ENCODE measurements around the gene SLC27A1. TPM values are rescaled to one million over a fixed set of nuclear protein-coding genes. Genes with fewer than 3 reads are reported as not detected.
"Not testable (repeated sequence)": the region's sequence is repeated elsewhere in the genome, so short reads cannot be mapped to it uniquely, and the experiment has no call there.

The SLC27A1 gene
- total RNA-seq, 1 experiment from 2014 or later: 7.9 TPM

GRCh38 chr19:17486545-17487240 lies 16.4 kb downstream of the SLC27A1 start:
- DNase-seq (ENCODE audit: low read depth): no peak

DNA sequence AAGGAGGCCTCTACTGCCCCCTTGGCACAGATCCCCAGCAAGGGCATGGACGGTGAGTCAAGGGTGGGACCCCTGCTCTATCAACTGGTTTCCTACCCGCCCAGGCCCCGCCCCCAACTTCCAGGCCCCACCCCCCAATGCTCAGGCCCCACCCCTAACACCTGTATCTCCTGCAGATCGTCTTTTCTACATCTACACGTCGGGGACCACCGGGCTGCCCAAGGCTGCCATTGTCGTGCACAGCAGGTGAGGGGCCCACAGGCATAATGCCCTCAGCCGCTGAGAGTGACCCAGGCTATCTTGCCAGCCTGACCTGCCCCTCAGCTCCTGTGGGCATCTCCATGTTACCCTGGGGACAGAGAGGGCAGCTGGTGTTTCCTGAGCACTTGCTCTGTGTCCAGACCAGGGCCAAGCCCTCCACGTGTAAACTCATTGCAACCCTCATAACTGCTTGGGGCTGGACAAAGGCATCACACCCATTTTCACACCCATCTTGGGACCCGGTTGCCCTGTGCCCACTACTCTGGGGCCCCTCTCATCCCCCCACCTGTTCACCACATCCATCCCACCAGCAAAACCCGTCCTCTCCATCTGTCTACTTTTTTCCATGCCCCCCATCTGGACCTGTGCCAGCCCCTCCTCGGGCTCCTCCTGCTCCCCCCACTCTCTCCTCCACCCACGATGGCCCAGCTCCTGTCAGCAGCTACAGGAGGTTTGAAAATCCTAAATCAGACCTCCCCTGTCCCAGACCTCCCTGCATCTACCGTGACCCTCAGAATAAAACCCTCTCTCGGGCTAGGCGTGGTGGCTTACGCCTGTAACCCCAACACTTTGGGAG lies 17.2 kb downstream of the SLC27A1 start:
- no peak for DNase-seq (ENCODE audit: low read depth)

DNA sequence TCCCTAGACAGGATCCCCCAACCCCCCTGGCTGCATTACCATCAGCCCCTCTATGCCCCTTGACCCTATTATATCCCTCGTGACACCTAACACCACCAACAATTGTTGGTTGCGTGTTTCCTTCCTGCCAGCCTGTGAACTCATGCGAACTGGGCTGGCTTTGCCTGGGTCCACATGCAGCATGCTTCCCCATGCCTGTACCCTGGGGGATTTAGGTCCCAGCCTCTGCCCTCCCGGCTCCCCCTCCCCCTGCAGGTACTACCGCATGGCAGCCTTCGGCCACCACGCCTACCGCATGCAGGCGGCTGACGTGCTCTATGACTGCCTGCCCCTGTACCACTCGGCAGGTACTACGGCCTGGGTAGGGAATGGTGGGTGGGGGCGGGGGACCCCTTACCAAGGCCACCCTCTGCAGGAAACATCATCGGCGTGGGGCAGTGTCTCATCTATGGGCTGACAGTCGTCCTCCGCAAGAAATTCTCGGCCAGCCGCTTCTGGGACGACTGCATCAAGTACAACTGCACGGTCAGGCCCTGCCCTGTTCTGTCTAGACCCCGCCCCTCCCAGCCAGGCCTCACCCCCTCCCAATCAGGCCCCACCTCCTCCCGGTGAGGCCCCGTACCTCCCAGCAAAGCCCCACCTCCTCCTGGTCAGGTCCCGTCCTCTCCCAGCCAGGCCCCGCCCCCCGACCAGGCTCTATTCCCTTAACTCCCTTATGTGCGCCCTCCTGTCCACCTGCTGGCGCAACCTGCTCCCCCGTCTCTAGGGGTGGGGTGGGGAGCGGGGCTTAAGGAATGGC lies 18.5 kb downstream of the SLC27A1 start:
- DNase-seq (ENCODE audit: low read depth): no peak

DNA sequence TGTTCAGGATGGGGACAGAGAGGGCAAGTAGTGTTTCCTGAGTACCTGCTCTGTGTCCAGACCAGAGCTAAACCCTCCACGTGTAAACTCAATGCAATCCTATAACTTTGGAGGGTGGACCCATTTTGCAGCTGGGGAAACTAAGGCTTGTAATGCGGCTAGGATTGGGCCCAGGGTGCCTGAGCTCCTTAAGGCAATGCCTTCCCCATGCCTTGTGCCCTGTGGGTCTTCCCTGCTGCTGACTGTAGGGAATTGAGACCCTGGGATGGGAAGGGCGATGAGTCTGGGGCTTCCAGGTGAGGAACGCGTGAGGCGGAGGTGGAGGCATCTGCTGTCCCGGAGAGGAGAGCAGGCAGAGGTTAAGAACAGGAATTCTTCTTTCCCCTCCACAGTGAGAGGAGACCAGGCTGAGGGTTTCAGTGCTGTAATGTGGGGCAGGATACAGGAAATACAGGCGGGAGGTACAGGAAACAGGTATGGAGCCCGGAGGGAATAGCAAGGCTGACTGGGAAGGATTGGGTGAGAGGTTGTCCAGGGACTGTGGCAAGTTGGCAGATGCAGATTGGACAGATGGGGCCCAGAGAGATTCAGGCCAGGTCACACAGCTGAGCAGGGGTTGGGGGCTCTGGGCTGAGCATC lies 19.2 kb downstream of the SLC27A1 start:
- DNase-seq (ENCODE audit: low read depth): no peak

- DNase-seq (ENCODE audit: low read depth): no peak
Measured at GRCh38 chr19:17490411-17490810, 20.1 kb downstream of the SLC27A1 start.

GRCh38 chr19:17491287-17491686 lies 21.0 kb downstream of the SLC27A1 start:
- no peak for DNase-seq (ENCODE audit: low read depth)

DNA sequence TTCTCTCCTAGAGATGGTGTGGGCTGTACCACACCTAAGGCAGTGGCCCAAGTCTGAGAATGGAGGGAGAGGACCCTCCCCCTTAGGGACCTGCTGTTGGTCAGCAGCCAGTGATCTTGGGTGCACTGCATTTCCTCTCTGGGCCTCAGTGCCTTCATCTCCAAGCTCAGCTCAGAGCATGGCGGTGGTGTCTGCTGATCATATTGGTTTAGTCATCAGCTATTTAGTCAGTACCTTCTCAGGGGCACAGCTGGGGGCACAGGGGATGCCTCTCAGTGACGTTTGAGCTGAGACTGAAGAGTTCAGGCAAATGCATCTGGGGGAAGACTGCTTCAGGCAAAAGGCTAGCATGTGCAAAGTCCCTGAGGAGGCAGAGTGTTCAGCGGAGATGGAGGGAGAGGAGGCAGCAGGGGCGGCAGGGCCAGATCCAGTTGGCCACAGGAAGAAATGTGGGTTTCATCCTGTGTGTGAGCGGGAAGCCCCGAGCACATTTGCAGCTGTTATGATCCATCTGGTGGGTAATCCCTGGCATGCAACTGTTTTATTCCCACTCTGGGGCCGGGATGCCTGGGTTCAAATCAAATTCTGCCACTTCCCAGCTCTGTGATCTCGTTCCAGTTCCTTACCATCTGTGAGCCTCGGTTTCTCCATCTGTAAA lies 25.4 kb downstream of the SLC27A1 start:
- DNase-seq (ENCODE audit: low read depth): no peak

DNA sequence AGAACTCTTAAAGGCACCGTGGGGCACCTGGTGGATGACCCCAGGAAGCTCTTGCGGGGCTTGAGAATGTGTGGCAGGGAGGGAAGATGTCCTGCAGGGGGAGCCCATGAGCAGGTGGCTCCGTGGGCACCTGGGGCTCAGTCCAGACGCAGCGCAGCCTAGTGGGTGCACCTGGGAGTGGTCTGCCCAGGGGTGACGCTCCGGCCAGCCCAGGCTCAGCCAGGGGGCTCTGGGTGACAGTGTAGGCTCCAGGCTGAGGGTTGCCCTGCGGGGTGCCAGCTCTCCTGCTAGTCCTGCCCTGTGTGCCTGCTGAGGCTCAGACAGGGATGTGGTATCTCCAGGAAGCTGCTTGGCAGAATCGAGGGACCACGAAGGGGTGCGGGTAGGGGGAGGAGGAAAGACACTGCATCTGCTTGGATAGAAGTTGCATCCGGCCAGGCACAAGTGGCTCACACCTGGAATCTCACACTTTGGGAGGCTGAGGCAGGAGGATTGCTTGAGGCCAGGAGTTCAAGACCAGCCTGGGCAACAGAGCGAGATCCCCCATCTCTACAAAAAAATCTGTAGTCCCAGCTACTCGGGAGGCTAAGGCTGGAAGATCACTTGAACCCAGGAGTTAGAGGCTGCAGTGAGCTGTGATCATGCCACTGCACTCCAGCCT lies 26.1 kb downstream of the SLC27A1 start:
- DNase-seq (ENCODE audit: low read depth): peak; percentile 49

- DNase-seq (ENCODE audit: low read depth): no peak
Measured at GRCh38 chr19:17497149-17497798, 26.9 kb downstream of the SLC27A1 start.

DNA sequence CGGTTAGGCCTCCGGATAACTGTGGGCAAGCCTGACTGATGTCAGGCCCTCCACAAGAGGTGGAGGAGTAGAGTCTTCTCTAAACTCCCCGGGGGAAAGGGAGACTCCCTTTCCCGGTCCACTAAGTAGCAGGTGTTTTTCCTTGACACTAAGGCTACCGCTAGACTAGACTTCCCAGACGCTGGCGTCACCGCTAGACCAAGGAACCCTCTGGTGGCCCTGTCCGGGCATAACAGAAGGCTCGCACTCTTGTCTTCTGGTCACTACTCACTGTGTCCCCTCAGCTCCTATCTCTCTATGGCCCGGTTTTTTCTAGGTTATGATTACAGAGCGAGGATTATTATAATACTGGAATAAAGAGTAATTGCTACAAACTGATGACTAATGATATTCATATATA lies 28.7 kb downstream of the SLC27A1 start:
- DNase-seq (ENCODE audit: low read depth): not testable (repeated sequence)

DNA sequence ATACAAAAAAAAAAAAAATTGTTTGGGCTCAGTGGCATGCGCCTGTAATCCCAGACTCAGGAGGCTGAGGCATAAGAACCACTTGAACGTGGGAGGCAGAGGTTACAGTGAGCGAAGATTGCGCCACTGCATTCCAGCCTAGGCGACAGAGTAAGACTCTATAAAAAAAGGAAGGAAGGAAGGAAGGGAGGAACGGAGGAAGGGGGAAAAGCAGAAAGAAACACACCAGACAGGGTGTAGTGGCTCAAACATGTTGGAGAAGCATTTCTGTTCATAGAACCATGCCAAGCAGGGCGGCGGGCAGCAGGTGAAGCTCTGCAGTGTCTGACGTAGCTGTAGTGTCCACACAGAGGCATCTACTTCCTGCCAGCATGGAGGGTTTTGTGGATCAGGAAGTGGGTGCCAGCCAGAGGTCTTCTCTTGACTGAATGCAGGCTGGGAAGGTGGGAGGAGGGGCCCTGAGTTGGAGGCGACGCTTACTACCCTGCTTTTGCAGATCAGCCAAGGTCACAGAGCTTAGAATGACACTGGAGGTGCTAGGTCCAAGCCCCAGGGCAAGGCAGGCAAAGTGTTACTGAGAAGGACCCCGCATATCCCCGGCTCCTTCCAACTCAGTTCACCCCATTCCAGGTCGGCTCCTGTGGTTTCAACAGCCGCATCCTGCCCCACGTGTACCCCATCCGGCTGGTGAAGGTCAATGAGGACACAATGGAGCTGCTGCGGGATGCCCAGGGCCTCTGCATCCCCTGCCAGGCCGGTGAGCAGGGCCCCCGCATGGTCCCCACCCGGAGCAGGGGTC lies 29.5 kb downstream of the SLC27A1 start:
- DNase-seq (ENCODE audit: low read depth): no peak

- no peak for DNase-seq (ENCODE audit: low read depth)
Measured at GRCh38 chr19:17500447-17501198, 30.3 kb downstream of the SLC27A1 start.

GRCh38 chr19:17503240-17503639 lies 32.9 kb downstream of the SLC27A1 start:
- no peak for DNase-seq (ENCODE audit: low read depth)

- DNase-seq (ENCODE audit: low read depth): no peak
Measured at GRCh38 chr19:17504030-17504429, 33.7 kb downstream of the SLC27A1 start.

DNA sequence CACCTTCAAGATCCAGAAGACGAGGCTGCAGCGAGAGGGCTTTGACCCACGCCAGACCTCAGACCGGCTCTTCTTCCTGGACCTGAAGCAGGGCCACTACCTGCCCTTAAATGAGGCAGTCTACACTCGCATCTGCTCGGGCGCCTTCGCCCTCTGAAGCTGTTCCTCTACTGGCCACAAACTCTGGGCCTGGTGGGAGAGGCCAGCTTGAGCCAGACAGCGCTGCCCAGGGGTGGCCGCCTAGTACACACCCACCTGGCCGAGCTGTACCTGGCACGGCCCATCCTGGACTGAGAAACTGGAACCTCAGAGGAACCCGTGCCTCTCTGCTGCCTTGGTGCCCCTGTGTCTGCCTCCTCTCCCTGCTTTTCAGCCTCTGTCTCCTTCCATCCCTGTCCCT lies 34.1 kb downstream of the SLC27A1 start:
- no peak for DNase-seq (ENCODE audit: low read depth)

- DNase-seq (ENCODE audit: low read depth): no peak
Measured at GRCh38 chr19:17505223-17505622, 34.9 kb downstream of the SLC27A1 start.

DNA sequence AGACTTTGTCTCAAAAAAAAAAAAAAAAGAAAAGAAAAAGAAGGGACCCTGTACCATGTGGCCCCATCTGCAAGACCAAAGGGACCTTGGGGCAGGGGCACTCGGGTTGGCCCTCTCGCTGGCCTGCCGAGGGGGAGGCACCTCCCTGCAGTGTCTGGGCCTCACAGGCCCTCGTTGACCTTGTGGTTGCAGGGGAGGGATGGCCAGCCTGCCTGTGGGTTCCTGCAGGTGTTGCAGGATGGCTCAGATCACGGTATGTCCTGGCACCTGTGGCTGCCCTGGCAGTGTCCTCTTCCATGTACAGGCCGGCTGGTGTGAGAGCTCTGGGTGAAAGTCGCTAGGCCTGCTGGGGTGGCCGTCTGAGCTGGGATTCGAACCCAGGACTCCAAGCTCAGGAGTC lies 36.4 kb downstream of the SLC27A1 start:
- no peak for DNase-seq (ENCODE audit: low read depth)

- not testable (repeated sequence) for DNase-seq (ENCODE audit: low read depth)
Measured at GRCh38 chr19:17508558-17508933, 38.2 kb downstream of the SLC27A1 start.
